K562 (cell line): Measurements from ENCODE around the gene LEUTX. TPM values are rescaled to one million over a fixed set of nuclear protein-coding genes. Genes with fewer than 3 reads are reported as not detected.

Experiments used
- CC2D1A ChIP-seq: fragments of 450-650 bp; IDR thresholded peaks from 2 replicates; pipeline ENCODE4 v1.6.1; 2017; ENCODE audit warnings: mild to moderate bottlenecking
- GABPA ChIP-seq: fragments of 200-800 bp; sonication (Bioruptor generic); conservative IDR thresholded peaks from 2 replicates; pipeline ENCODE4 v1.6.1; 2016; ENCODE audit warnings: low read depth, missing genetic modification characterization, missing compliant biosample characterization
- HDAC1 ChIP-seq, 2 experiments: fragments of 450-650 bp; IDR thresholded peaks; 2 replicates each; pipeline ENCODE4 v1.6.1; 2016 to 2017; ENCODE audit warnings: inconsistent platforms in 1 of 2, mild to moderate bottlenecking in 1 of 2, moderate library complexity in 1 of 2
- HDAC2 ChIP-seq: fragments of 450-650 bp; IDR thresholded peaks from 2 replicates; pipeline ENCODE4 v1.6.1; 2016; ENCODE audit warnings: mild to moderate bottlenecking
- L3MBTL2 ChIP-seq: fragments of 450-650 bp; IDR thresholded peaks from 2 replicates; pipeline ENCODE4 v1.6.1; 2016; ENCODE audit warnings: mild to moderate bottlenecking, moderate library complexity
- MTA3 ChIP-seq: fragments of 450-650 bp; formaldehyde crosslinking; IDR thresholded peaks from 2 replicates; pipeline ENCODE4 v1.6.1; 2017; ENCODE audit warnings: mild to moderate bottlenecking, borderline replicate concordance
- NFIC ChIP-seq: fragments of 450-650 bp; IDR thresholded peaks from 2 replicates; pipeline ENCODE4 v1.6.1; 2017; ENCODE audit warnings: mild to moderate bottlenecking, inconsistent platforms
- NFYB ChIP-seq: IDR thresholded peaks from 2 replicates; pipeline ENCODE4 v1.6.1; 2011; ENCODE audit warnings: mild to moderate bottlenecking, moderate library complexity; ENCODE audit not compliant: insufficient read length; ENCODE audit errors: extremely low read depth
- RAD21 ChIP-seq, 2 experiments: fragments of 250-450 bp in 1 of 2; fragments of 450-650 bp in 1 of 2; sonication (Bioruptor Pico) in 1 of 2; formaldehyde crosslinking in 1 of 2; IDR thresholded peaks in 1 of 2; conservative IDR thresholded peaks in 1 of 2; 2 replicates each; pipeline versions ENCODE4 v1.4.0 to v1.8.0; 2020 to 2022; ENCODE audit warnings: mild to moderate bottlenecking in 2 of 2, moderate library complexity in 1 of 2
- RCOR1 ChIP-seq, 2 experiments: IDR thresholded peaks; 2 replicates each; pipeline ENCODE4 v1.6.1; 2012; ENCODE audit warnings: low read depth in 2 of 2, low read length in 2 of 2, borderline replicate concordance in 1 of 2, improper control_type of control experiment in 1 of 2
- SMC3 ChIP-seq: conservative IDR thresholded peaks from 2 replicates; pipeline ENCODE4 v1.6.1; 2011; ENCODE audit warnings: low read depth, low read length, improper control_type of control experiment; ENCODE audit not compliant: insufficient read depth
- SNRNP70 ChIP-seq: fragments of 200-400 bp; formaldehyde crosslinking; optimal IDR thresholded peaks from 2 replicates; pipeline ENCODE3; 2017; ENCODE audit warnings: low read depth, low read length
- ZNF584 ChIP-seq: fragments of 200-800 bp; sonication (Bioruptor generic); IDR thresholded peaks from 2 replicates; pipeline ENCODE4 v1.6.1; 2016; ENCODE audit warnings: low read depth, mild to moderate bottlenecking, missing genetic modification characterization, missing compliant biosample characterization
- polyA plus RNA-seq, 8 experiments: library from polyadenylated mRNA; depleted of rRNA in 4 of 8; stranded (reverse) in 5 of 8; unstranded in 3 of 8; fragments of >200 nt; fragmentation: Nextera tagmentation in 2 of 8; fragmentation: Illumina TruSeq in 1 of 8; extraction: Ambion mirVana in 2 of 8; extraction: Trizol in 1 of 8; gene quantifications; 2 replicates each; pipeline versions ENCODE4 v1.2.1 to v1.2.3, GENCODE V29; 2011 to 2014; ENCODE audit warnings: inconsistent platforms in 1 of 8, missing spikeins in 1 of 8
- total RNA-seq, 7 experiments: library from RNA; depleted of rRNA in 6 of 7; stranded (reverse); fragments of >200 nt in 6 of 7; fragmentation: Illumina TruSeq in 2 of 7; extraction: Trizol in 2 of 7; gene quantifications; 2 replicates each; pipeline versions ENCODE4 v1.2.1 to v1.2.3, GENCODE V29; 2011 to 2021; ENCODE audit warnings: low replicate concordance in 1 of 7
- TF ChIP-seq, protein P1 (sequence below): sonication (generic); formaldehyde crosslinking; IDR thresholded peaks from 2 replicates; pipeline ENCODE4 v1.8.0; 2022; ENCODE audit warnings: missing genetic modification reagents, mild to moderate bottlenecking, moderate library complexity, borderline replicate concordance
- TF ChIP-seq, protein P2 (sequence below), 2 experiments: IDR thresholded peaks in 1 of 2; conservative IDR thresholded peaks in 1 of 2; 2 replicates each; pipeline ENCODE4 v1.6.1; 2016; ENCODE audit warnings: low read depth in 2 of 2, mild to moderate bottlenecking in 1 of 2, missing compliant biosample characterization in 1 of 2, missing genetic modification characterization in 1 of 2, moderate library complexity in 1 of 2

Gene LEUTX
- total and polyA plus RNA-seq, 9 of the 15 experiments (the other 6 are each of a cell fraction or from before 2014, with no cell fraction given) = not detected

DNA sequence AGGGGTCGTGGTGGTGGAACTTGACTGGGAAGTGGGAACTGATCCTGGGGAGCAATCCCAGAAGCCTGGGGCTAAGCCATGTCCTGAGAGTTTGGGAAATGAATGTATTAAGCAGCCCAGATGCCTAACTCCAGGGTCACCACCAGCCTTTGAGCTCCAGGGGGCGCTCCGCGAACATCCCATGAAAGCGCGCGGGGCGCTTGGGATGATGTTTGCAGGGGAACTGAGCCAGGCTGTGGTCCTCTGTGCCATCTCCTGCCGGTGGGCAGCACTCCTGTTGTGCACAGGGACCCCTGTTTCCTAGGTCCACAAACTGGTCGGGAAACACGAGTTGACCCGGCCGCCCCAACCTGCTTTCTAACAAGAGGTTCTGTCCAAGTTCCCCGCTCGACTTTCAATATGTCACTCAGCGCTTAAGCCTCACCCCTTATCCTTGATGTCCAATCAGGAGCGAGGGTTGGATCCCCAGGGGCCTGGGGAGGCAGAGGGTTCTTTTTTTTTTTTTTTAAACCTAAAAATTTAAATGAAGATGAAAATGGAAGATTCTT is 14.4 kb downstream of the LEUTX start (continued):
- TF ChIP-seq, protein P1, sequence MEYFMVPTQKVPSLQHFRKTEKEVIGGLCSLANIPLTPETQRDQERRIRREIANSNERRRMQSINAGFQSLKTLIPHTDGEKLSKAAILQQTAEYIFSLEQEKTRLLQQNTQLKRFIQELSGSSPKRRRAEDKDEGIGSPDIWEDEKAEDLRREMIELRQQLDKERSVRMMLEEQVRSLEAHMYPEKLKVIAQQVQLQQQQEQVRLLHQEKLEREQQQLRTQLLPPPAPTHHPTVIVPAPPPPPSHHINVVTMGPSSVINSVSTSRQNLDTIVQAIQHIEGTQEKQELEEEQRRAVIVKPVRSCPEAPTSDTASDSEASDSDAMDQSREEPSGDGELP (CRISPR knock-in tag) = peak; percentile 31; the same call in 1 of the 2 replicates
- peak; percentile 68; the same call in 1 of the 2 replicates for TF ChIP-seq HDAC2
- no peak for TF ChIP-seq ZNF584
- TF ChIP-seq, protein P2, sequence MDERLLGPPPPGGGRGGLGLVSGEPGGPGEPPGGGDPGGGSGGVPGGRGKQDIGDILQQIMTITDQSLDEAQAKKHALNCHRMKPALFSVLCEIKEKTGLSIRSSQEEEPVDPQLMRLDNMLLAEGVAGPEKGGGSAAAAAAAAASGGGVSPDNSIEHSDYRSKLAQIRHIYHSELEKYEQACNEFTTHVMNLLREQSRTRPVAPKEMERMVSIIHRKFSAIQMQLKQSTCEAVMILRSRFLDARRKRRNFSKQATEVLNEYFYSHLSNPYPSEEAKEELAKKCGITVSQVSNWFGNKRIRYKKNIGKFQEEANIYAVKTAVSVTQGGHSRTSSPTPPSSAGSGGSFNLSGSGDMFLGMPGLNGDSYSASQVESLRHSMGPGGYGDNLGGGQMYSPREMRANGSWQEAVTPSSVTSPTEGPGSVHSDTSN (CRISPR knock-in tag; IDR thresholded peaks at IDR 0.05; ENCODE audit: low read depth) = peak; percentile 50; the same call in 1 of the 2 replicates
- TF ChIP-seq, protein P2 (tag; conservative IDR thresholded peaks at IDR 0.05; ENCODE audit: low read depth) = peak; percentile 93
- peak; percentile 28 for TF ChIP-seq NFYB
- TF ChIP-seq SMC3 = peak; percentile 61
- TF ChIP-seq RAD21 (CRISPR knock-in tag; conservative IDR thresholded peaks at IDR 0.05 in 1 of 2, IDR thresholded peaks at IDR 0.05 in 1 of 2) = peak; percentile 65 to 95
- peak in 1 of 2 experiments; percentile 23; a peak in 1 of 4 replicates for TF ChIP-seq HDAC1 (IDR thresholded peaks at IDR 0.05)
- TF ChIP-seq GABPA (tag) = no peak
- TF ChIP-seq MTA3 = peak; percentile 49; the same call in 1 of the 2 replicates
- TF ChIP-seq NFIC = 0 out of 2 replicates have a peak, but pooled peaks have one; percentile 20
- peak in 1 of 2 experiments; percentile 66; a peak in 1 of 4 replicates for TF ChIP-seq RCOR1 (IDR thresholded peaks at IDR 0.05; ENCODE audit: borderline replicate concordance in 1 of 2, low read depth in 2 of 2, low read length in 2 of 2)
- 0 out of 2 replicates have a peak, but pooled peaks have one; percentile 19 for TF ChIP-seq L3MBTL2
- TF ChIP-seq SNRNP70 = no peak
- peak; percentile 46; the same call in 1 of the 2 replicates for TF ChIP-seq CC2D1A
